GM21367 (cell line): ENCODE results near the gene RHBDL3.
"Not testable (repeated sequence)": the region's sequence is repeated elsewhere in the genome, so short reads cannot be mapped to it uniquely, and the experiment has no call there.

Experiments used
- ATAC-seq: cut with Tn5 transposase; IDR thresholded peaks from one replicate; pipeline ENCODE4 v1.9.1; 2021; ENCODE audit not compliant: unreplicated experiment

The RHBDL3 gene, protein sequence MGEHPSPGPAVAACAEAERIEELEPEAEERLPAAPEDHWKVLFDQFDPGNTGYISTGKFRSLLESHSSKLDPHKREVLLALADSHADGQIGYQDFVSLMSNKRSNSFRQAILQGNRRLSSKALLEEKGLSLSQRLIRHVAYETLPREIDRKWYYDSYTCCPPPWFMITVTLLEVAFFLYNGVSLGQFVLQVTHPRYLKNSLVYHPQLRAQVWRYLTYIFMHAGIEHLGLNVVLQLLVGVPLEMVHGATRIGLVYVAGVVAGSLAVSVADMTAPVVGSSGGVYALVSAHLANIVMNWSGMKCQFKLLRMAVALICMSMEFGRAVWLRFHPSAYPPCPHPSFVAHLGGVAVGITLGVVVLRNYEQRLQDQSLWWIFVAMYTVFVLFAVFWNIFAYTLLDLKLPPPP

DNA sequence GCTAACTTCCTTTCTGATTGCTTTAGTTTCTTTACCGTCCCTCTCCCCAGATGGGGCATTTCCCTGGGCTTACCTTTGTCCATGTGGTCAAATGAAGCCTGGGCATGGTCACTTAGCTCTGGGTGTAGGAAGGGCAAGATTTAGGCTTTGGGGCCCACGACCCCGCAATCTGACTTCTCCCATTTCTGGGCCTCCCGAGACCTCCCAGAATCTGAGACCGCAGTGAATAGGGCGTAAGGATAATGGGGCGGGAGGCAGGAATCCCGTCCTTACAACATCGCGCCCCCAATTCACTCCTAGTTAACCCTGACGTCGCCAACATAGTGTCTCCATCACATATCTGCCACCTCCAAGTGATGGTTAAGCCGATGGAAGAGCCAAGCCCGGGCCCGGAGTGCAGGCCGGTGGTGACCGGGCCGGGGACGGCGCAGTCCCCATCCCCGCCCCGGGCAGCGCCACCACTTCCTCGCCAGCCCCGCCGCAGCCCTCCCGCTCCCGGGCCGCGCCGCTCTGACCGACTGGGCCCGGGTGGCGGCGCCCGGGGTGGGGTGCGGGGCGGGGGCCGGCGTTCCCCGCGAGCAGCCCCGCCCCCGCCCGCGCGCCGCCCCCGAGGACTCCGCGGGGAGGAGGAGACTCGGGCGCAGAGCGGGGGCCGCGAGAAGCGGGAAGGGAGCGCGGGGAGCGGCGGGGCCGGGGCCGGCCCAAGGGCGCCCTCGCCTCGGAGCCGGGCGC lies at the start of gene RHBDL3:
TSS of gene RHBDL3 (plus strand) at position 641 of the 732 bp plus-strand sequence. CDS start 358 bp downstream, outside the sequence.
- no peak for ATAC-seq

DNA sequence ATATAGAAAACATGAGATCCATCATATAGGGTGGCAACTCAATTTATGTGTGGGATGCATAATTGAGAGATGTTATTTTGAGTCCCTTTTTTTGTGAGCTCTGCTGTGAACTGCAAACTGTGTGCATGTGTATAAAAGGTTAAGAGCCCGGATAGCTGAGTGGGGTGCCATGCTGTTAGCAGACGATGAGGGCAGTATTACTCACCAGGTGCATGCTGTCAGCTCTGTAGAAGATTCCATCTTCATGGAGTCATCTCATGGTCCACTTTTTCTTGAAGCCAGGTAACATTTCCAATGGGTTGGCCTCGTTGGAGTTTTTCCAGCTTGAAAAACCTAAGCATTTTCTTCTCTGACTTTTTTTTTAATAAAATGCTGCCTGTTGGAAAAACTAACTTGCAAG lies 43.0 kb upstream of the RHBDL3 start:
- ATAC-seq, result no peak

DNA sequence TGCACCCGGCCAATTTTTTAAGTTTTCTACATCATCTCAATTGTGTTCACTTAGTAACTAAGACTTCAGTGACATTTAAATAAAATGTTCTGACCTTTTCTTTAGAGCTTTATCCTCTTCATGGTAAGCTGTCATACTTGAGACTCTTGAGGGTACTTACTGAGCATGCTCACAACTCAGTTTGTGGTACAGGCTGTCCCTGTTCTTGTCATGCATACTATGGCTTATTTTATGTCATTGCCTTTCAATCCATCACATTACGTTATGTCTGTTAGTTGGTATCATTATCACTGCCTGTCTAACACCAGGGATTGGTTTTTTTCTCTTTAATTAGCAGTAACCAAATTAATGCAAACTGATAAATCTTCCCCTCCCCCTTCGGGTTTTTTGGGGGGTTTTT lies 41.9 kb upstream of the RHBDL3 start:
- ATAC-seq, result no peak

DNA sequence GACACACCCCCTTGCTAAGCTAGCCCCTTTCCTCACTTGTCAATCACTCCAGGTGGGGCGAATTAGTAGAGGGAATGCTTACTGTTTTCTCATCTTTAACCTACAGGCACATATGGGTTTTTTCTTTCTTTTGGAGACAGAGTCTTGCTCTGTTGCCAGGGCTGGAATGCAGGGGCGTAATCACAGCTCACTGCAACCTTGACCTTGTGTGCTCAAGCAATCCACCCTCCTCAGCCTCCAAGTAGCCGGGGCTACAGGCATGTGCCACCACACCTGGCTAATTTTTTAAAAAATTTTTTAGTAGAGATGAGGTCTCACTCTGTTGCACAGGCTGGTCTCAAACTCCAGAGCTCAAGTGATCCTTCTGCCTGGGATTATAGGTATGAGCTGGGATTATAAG lies 38.7 kb upstream of the RHBDL3 start:
- no peak for ATAC-seq

DNA sequence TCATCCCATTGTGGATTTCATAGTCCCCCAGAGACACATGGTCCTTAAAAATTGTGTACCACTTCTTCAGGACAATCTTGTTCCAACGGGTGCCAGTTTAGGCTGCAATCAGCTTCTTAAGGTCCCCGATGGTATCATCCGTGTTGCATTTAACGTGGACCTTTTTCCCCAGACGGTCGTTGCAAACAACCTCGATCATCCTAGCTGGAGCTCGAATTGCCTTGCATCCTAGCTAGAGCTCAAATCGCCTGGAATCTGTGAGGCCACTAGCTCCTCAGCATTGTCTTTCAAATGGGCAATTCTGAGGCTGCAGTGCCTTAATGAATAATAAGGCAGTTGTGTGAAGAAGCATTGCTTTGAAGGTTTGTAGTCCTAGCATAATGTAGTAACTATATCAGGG lies 37.7 kb upstream of the RHBDL3 start:
- ATAC-seq, result no peak

DNA sequence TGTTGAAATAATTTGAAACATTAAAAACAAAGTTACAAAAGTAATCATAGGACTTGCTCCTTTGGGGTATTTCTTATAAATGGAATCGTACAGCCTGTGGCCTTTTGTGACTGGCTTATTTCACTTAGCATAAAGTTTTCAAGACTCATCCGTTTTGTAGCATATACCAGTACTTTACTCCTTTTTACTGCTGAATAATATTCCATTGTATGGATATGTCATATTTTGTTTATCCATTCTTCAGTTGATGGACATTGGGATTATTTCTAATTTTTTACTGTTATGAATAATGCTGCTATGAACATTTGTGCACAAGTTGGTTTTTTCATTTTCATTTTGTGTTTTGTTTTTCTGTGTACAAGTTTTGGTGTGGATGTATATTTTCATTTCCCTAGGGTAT lies 30.0 kb upstream of the RHBDL3 start:
- ATAC-seq, result no peak

DNA sequence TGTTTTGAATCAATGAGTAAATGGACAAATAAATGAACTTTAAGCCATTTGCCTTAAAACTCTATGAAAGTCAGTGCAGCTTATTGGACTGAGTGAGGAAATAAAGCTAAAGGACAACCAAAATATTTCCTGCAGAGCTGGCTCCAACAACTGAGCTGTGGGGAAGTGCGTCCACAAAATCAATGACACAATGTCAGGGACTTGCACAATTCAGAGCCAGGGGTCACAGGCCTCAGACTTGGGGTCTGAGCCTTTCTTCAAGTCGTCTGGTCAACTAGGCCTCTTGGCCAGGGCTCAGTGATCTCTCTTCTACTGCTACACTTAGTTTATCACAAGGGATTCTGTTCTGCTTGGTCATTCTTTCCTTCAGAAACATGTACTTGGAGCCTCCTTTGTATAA lies 26.2 kb upstream of the RHBDL3 start:
- no peak for ATAC-seq

DNA sequence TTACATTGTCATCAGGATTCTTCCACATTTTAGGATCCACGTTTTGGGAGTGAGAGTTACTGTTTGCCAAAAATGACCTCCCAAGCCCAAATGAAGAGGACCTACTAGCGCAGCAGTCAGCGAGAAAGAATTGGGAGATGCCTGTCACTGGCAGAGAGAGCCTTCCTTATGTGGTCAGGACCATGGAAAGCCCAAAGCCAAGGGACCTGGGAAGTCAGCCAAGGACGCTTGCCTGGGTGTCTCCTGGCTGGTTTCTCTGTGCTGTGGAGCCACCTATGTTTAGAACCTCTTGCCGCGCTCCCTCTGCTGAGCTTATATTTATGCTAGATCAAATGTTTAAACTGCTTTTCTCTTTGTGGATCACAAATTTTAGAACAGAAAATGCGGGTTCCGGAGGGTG lies 24.9 kb upstream of the RHBDL3 start:
- ATAC-seq, result no peak

DNA sequence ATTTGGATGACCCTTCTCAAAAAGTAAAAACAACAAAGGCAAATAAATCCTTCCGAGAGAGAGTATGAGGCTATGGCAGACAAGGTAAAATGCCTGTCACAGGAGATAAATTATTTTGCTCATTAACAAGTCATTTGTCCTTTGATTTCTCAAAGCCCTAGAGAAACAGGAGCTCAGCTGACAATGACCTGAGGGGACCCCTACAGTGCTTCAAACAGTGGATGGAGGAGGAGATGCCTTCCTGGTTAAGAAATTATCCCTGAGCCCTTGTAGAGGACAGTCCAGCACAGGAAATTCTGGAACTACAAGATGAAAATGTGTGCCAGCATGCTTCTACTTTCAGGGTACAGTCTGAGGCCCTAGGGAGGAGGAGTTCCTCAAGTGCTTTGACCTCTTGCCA lies 24.0 kb upstream of the RHBDL3 start:
- ATAC-seq, result no peak

DNA sequence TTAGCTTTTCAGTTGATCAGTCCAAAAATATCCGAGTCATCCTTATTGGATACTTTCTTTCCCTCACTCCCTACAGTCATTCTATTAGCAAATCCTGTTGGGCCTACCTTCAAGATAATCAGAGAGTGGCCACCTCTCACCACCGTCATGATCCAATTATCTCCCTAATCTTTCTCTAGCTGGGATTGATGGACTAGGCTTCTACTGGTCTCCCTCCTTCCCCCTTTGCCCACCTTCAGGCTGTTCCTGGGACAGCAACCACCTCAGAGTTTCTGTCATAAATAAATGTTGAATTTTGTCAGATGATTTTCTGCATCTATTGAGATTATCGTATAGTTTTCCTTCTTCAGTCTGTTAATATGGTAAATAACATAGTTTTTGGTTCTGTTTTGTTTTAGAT lies 16.2 kb upstream of the RHBDL3 start:
- ATAC-seq, result no peak

DNA sequence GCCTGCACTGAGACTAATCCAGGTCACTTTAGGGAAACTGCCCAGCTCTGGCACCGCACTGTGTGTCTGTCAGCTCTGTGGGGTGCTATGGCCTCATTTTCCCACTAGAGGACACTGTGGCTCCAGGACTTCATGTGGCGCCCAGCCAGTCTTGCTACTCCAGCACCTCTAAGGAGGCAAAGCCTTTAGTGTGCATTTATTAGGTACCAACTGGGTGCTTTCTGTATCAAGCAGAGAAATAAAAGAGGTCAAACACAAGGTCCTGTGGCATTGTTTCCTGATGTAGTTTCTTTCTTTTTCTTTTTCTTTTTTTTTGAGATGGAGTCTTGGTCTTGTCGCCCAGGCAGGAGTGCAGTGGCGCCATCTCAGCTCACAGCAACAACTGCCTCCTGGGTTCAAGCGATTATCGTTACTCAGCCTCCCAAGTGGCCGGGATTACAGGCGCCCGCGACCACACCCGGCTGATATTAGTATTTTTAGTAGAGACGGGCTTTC lies 12.5 kb upstream of the RHBDL3 start:
- ATAC-seq, result no peak

DNA sequence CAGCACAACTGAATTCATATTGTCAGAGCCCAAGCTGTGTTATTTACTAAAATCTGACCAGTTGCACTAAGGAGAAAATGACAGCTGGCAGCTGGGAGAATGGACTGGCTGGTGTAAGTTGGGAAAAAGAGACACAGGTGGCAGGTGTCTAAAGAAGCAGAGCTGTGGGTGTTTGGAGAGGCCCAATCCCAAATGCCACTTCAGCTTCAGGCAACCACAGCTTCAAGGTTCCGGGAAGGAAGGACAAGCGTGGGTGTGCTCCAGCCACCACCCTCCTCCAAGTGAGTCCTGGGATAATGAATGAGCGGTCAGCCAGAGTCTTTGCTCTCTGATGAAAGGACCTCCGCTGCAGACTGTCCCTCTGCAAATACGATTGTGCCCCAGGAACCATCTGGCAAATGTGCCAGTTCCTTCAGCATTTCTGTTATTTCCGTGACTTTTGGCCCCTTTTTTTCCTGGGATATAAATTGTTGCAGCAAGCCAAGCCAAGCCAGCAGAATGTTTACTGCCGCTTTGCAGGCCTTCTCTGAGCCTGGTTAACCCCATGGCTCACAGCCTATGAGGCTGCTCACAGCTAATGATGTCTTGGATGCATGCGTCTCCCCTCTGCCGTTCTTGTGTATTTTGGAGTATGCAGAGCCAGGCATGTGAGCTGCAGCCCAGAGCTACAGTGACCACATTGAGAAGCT lies 9.5 kb upstream of the RHBDL3 start:
- no peak for ATAC-seq

DNA sequence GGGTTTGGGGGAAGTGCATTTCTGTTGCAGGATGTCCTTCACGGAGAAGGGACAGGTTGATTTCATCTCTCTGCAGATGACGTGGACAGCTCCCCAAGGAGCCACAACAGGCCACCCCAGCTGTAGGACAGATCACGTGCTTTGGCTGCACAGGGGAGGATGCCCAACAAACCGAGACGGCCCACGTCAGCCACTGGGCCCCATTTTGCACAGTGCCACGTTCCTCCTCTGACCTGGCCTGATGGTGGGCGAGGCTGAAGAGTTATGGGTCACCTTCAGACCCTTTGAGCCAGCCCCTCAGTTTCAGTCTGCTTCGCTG lies 9.0 kb upstream of the RHBDL3 start:
- ATAC-seq, result no peak

DNA sequence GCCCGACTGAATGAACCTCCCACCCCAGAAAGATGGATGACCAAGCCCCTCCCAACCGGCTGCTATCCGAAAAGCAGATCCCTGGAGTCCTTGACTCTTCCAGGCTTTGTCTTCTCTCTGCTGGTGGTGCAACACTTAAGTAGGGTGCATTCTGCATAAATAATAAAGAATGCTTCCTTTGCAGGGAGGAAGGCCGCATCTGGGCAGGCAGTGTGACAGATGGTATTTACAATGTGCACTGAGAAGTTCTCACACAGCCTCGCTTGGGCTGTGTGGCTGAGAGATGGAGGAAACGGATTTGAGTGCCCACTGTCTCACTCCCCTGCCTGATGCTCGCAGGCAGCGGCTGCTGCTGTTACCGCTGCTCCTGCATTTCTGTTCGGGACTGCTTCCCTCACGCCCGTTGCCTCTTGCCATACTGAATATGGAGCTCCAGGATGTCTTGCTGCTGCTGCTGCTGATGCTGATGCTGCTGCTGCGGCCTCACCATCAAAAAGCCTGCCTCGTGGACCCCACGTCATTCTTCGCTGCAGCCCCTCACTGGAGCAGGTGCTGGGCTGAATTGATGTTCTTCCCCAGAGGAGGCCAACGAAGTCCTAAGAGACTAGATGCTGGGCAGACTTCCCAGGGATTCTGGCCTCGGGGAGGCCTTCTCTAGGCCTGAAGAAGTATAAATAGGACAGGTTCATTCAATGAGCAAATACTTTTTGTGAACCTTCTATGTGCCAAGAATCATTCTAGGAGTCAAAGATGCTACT lies 7.1 kb upstream of the RHBDL3 start:
- no peak for ATAC-seq

DNA sequence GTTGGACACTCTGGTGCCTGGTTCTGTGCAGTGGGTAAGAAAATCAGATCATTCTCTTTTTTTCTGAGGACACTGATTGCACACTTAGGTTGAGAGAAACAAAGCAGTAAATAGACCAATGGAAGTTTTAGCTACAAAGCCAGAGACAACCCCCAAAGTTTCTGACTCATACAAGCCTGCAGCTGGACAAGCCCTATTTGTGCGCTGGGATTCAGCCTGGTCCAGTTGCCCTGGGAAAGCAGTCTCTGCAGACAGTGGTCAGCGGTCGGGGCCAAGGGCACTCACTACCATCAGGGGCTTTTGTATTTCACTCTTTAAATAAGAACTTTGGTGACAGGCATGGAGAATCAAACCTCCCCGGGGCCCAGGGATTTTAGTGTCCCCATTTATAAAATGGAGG lies 6.0 kb upstream of the RHBDL3 start:
- ATAC-seq, result no peak

DNA sequence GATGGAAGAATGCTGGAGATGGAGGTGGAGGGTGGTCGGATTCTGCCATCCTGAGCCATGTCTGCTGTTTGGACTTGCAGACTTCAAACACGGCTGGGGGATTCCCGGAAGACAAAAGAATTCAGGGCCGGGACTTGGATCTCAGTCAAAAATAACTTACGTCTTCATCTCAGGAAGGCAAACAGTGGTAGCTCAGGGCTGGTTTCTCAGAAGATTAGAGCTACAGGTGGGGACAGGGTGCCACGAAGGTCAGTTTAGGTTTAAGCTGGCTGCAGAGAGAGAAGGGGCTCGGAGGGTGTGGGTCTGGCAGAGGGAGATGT lies 4.3 kb upstream of the RHBDL3 start:
- no peak for ATAC-seq

DNA sequence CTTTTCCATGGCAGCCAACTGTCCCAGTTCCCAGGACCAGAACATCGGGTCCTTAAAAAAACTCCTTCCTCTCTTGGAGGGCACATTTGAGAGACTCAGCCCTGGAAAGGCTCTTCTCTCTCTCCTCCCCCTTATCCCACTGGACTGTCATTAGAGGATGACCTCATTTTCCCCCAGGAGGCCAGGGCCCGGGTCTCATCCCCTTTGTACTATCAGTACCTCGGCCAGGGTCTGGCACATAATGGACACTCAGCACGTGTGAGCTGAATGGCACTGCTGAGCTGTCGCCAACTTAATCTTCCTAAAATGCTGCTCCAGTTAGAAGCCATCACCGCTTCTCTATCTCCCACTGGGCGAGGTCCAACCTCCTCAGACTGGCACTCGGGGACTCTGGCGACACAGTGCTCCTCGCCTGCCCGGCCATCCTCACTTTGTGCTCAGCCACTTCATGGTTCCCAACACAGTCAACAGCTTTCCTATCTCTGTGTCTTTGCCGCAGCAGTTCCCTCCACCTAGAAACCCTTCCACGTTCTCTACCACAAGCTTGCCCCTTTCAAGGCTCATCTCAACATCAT lies 3.6 kb upstream of the RHBDL3 start:
- no peak for ATAC-seq

DNA sequence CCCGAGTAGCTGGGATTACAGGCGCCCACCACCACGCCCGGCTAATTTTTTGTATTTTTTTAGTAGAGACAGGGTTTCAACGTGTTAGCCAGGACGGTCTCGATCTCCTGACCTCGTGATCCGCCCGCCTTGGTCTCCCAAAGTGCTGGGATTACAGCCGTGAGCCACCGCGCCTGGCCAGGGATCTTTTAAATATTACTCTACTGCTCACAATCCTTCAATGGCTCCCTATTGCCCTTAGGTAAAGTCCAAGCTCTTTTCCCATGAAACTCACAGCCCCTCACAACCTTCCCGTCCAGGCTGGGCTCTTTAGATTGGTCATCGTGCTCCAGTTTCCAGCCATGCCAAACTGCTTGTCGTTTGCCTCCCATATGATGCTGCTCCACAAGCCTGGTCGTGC lies 2.1 kb upstream of the RHBDL3 start:
- not testable (repeated sequence) for ATAC-seq

DNA sequence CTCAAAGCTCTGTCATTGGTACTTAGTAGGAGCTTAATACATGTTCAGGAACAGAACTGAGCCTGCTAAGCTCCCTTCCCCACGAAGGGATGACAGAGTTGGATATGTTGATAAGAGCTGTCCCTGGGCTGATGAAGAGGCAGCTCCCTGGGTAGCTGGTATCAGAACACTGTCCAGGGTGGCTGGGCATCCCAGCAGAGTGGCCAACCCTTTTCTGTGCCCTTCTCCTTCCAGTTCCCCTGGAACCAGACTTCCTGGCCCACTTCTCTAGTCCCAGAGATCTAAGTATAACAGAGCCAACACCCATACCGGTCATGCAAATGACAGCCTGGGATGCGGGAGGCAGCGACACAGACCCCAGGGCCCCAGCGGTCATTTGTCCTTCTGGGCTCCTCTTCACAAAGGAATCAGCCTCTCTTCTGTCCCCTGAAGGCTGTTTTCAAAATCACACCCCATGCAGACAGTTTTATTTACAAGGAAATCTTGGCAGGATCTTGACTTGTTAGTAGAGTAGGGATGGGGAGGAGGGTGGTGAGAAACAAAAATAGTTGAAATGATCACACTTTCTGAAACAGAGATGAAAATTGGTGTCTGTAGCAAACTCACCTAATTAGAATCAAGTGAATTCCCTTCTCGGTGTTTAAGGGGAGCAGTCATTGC lies 1.4 kb upstream of the RHBDL3 start:
- ATAC-seq, result no peak

DNA sequence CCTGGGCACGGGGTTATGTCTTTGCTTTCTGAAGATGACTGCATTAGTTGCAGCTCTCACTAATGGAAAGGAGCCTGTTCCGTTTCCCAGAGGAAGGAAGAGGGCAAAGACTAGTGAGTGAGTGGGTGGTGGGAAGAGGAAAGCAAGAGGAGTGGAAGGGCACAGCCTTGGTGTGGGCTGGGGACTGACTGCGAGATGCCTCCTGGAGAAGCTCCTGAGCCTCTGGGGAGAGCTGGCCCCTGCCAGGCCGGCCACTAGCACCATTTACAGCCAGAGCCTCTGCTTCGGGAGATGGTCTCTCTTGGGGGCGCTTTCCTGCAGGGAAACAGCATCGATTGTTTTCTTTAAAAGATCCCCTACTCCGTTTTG lies 825 bp upstream of the RHBDL3 start:
- ATAC-seq, result no peak

DNA sequence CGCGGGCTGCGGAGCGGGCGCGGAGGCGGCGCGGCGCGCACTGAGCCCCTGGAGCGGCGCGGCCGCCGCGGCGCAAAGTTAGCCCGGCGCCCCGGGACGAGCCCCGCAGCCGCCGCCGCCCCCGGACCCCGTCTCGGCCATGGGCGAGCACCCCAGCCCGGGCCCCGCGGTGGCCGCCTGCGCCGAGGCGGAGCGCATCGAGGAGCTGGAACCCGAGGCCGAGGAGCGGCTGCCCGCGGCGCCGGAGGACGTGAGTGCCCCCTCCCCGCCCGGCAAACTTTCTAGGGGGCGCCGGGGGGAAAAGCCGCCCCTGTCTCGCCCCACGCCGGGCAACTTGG lies 388 bp downstream of the RHBDL3 start:
- no peak for ATAC-seq
